Smooth muscle cell of the brain vasculature (primary cell): ENCODE data around the gene SMYD3.
"Not testable (repeated sequence)": the region's sequence is repeated elsewhere in the genome, so short reads cannot be mapped to it uniquely, and the experiment has no call there.

Experiments used
- DNase-seq: peaks from one replicate; pipeline ENCODE4 v3.0.0-alpha.2; 2012; ENCODE audit warnings: low read depth, low spot score

SMYD3 gene

GRCh38 chr1:246357014-246357598 is 150.0 kb downstream of the SMYD3 start:
- DNase-seq, result not testable (repeated sequence)

- no peak for DNase-seq
Measured at GRCh38 chr1:246355411-246356230, 151.5 kb downstream of the SMYD3 start.

- DNase-seq, result no peak
Measured at GRCh38 chr1:246351721-246352120, 155.4 kb downstream of the SMYD3 start.

GRCh38 chr1:246350745-246351144 is 156.3 kb downstream of the SMYD3 start:
- DNase-seq, result no peak

GRCh38 chr1:246343937-246344336 is 163.1 kb downstream of the SMYD3 start:
- DNase-seq, result no peak

GRCh38 chr1:246343251-246343650 is 163.8 kb downstream of the SMYD3 start:
- no peak for DNase-seq

- DNase-seq, result no peak
Measured at GRCh38 chr1:246338546-246338945, 168.5 kb downstream of the SMYD3 start.

- no peak for DNase-seq
Measured at GRCh38 chr1:246338098-246338497, 169.0 kb downstream of the SMYD3 start.

GRCh38 chr1:246335151-246335550 is 171.9 kb downstream of the SMYD3 start:
- no peak for DNase-seq

GRCh38 chr1:246333855-246334254 is 173.2 kb downstream of the SMYD3 start:
- DNase-seq, result no peak

- DNase-seq, result no peak
Measured at GRCh38 chr1:246332078-246332477, 175.0 kb downstream of the SMYD3 start.

- DNase-seq, result no peak
Measured at GRCh38 chr1:246329900-246330299, 177.2 kb downstream of the SMYD3 start.

- DNase-seq, result not testable (repeated sequence)
Measured at GRCh38 chr1:246329292-246329691, 177.8 kb downstream of the SMYD3 start.

- no peak for DNase-seq
Measured at GRCh38 chr1:246324711-246325110, 182.4 kb downstream of the SMYD3 start.

GRCh38 chr1:246324033-246324432 is 183.0 kb downstream of the SMYD3 start:
- not testable (repeated sequence) for DNase-seq

- no peak for DNase-seq
Measured at GRCh38 chr1:246320286-246320685, 186.8 kb downstream of the SMYD3 start.

GRCh38 chr1:246319083-246319714 is 187.9 kb downstream of the SMYD3 start:
- no peak for DNase-seq

GRCh38 chr1:246318622-246319021 is 188.5 kb downstream of the SMYD3 start:
- DNase-seq, result no peak

GRCh38 chr1:246318036-246318359 is 189.1 kb downstream of the SMYD3 start:
- no peak for DNase-seq

- DNase-seq, result no peak
Measured at GRCh38 chr1:246317332-246318035, 189.6 kb downstream of the SMYD3 start.

- no peak for DNase-seq
Measured at GRCh38 chr1:246311461-246311860, 195.6 kb downstream of the SMYD3 start.

- DNase-seq, result no peak
Measured at GRCh38 chr1:246309247-246309884, 197.7 kb downstream of the SMYD3 start.
